ENCODE measurements around the gene FGF18. TPM values are rescaled to one million over a fixed set of nuclear protein-coding genes. Genes with fewer than 3 reads are reported as not detected.
"Not testable (repeated sequence)": the region's sequence is repeated elsewhere in the genome, so short reads cannot be mapped to it uniquely, and the experiment has no call there.

FGF18 gene
- polyA plus RNA-seq, 3 donors: 0.24 to 0.40 (median 0.39) TPM

- DNase-seq (ENCODE audit: low read depth in 3 of 3, low spot score in 2 of 3): not testable (repeated sequence)
These were observed 20.8 kb upstream of the FGF18 start for GRCh38 chr5:171398660-171399059.

GRCh38 chr5:171400169-171400568 lies 19.3 kb upstream of the FGF18 start:
- DNase-seq (ENCODE audit: low read depth in 3 of 3, low spot score in 2 of 3): no peak

GRCh38 chr5:171401167-171401947 lies 18.1 kb upstream of the FGF18 start:
- DNase-seq (ENCODE audit: low read depth in 3 of 3, low spot score in 2 of 3): no peak

- DNase-seq (ENCODE audit: low read depth in 3 of 3, low spot score in 2 of 3): not testable (repeated sequence)
These were observed 16.7 kb upstream of the FGF18 start for GRCh38 chr5:171402751-171403150.

GRCh38 chr5:171405615-171406014 lies 13.8 kb upstream of the FGF18 start:
- DNase-seq (ENCODE audit: low read depth in 3 of 3, low spot score in 2 of 3): no peak

DNA sequence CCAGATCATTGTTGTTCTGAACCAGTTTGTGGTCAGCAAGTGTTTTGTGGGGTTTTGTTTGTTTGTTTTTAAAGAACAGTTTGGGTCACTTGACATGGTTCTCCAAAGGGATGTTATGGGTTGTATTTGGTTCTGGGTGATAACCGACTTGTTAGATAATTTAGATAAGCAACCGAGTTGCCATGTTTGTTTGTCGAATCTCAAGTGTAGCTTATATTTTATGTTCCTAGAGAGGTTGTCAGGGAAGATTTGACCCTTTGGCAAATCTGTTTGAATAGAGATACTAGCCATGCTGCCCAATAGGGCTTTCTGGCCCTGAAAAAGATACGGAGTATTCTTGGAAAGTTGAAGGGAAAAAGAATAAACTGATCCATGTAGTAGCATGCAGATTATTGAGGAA lies 12.2 kb upstream of the FGF18 start:
- no peak for DNase-seq (ENCODE audit: low read depth in 3 of 3, low spot score in 2 of 3)

DNA sequence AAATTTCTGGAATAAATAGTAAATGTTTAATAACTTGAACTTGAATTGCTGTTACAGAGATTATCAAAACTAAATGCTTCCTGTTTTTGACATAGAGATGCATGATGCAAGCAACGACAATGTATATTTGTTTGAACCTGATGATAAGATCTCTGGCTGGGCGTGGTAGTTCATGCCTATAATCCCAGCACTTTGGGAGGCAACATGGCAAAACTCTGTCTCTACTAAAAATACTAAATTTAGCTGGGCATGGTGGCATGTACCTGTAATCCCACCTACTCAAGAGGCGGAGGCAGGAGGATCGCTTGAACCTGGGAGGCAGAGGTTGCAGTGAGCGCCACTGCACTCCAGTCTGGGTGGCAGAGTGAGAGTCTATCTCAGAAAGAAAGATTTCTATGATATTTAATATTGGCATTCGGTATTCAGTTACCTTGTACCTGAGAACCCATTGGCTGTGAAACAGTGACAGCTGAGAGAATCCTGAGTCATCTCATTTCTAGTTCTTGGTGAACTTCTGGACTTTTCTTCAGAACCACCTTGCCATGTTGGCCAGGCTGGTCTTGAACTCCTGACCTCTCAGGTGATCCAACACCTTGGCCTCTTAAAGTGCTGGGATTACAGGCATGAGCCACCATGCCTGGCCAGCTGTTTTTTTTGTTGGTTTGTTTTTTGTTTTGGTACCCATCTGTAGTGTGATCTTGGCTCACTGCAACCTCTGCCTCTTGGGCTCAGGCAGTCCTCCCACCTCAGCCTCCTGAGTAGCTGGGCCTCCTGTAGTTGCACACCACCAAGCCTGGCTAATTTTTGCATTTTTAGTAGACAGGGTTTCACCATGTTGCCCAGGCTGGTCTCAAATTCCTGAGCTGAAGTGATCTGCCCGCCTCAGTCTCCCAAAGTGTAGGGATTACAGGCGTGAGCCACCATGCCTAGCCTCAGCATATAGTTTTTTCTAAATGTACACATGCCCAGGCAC lies 10.0 kb upstream of the FGF18 start:
- no peak for DNase-seq (ENCODE audit: low read depth in 3 of 3, low spot score in 2 of 3)

DNA sequence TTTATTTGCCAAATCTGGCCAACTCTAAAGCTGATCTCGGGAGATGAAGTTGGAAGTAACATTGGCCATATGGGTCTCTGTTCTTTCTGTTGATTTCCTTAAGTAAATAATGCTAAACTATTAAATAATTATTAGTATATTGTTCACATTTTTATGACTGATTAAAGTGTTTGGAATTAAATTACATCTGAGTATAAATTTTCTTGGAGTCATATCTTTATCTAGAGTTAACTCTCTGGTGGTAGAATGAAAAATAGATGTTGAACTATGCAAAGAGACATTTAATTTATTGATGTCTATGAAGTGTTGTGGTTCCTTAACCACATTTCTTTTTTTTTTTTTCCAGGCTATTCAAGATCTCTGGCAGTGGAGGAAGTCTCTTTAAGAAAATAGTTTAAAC lies 9.3 kb upstream of the FGF18 start:
- DNase-seq (ENCODE audit: low read depth in 3 of 3, low spot score in 2 of 3): no peak

GRCh38 chr5:171412186-171412585 lies 7.3 kb upstream of the FGF18 start:
- no peak for DNase-seq (ENCODE audit: low read depth in 3 of 3, low spot score in 2 of 3)

- no peak for DNase-seq (ENCODE audit: low read depth in 3 of 3, low spot score in 2 of 3)
These were observed 6.1 kb upstream of the FGF18 start for GRCh38 chr5:171413153-171413910.

DNA sequence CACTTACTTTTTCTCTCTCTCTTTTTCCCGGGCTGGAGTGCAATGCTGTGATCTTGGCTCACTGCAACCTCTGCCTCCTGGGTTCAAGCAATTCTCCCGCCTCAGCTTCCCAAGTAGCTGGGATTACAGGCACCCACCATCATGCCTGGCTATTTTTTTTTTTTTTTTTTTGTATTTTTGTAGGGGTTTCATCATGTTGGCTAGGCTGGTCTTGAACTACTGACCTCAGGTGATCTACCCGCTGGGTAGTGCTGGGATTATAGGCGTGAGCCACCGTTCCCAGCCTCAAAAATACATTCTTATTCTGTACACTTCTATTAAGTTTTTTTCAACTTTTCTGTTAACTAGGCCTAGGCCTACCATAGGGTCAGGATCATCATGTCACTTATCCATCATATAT lies 5.5 kb upstream of the FGF18 start:
- DNase-seq (ENCODE audit: low read depth in 3 of 3, low spot score in 2 of 3): not testable (repeated sequence)

DNA sequence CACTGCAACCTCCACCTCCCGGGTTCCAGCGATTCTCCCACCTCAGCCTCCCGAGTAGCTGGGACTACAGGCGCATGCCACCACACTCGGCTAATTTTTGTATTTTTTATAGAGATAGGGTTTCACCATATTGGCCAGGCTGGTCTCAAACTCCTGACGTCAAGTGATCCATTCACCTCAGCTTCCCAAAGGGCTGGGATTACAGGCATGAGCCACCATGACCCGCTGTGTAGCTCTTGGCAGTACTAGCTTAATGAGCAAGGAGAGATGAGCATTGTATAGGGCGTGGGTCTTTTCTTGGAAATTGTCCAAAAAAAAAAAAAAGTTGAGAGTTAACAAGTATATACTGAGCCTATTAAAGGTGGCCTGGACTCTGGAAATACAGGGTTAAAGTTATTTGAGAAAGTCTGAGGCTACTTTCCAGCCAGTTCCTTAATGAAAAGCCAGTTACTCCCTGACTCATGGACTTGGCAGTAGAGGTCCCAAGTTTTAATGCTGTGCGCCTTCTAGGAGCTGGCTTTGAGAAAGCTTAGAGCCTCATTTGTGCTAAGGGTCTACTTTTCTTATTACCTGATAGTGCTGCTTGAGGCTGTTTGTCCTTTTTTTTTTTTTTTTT lies 4.2 kb upstream of the FGF18 start:
- DNase-seq (ENCODE audit: low read depth in 3 of 3, low spot score in 2 of 3): no peak

DNA sequence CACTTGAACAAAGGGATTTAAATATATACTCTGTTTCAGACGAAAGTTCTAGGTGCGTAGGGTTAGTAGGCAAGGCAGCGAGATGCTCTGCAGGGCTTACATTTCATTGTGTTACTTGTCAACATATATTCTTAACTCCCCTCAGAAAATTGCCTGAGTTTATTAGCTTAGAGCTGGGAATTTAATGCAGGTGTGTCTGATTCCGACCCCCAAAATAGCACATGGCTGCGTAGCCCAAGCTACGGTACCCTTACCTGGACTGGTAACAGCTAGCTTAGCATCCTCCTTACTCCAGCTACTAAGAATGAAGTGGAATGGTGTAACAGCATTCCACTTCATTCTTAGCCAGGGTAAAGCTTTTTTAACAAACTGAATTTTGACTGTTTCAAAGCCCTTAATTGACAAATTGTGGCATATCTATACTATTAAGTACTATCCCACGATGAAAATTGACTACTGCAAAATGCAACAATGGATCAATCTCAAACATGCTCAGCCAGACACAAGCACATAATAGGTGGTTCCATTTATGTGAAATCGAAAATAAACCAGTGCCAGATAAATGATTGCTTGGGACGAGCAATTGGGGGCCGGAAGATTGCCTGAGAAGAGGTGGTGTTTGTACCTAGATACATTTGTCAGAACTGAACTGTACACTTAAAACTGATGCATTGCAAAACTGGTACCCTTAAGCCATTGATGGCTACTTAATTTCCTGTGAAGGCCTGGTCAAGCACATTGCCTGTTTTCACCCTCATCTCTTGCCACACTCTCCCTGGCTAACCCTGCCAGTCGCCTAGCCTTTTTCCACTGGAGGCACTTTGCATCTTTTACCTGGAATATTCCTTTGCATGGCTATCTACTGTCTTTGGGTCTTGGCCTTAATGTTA lies 3.0 kb upstream of the FGF18 start:
- DNase-seq (ENCODE audit: low read depth in 3 of 3, low spot score in 2 of 3): no peak

DNA sequence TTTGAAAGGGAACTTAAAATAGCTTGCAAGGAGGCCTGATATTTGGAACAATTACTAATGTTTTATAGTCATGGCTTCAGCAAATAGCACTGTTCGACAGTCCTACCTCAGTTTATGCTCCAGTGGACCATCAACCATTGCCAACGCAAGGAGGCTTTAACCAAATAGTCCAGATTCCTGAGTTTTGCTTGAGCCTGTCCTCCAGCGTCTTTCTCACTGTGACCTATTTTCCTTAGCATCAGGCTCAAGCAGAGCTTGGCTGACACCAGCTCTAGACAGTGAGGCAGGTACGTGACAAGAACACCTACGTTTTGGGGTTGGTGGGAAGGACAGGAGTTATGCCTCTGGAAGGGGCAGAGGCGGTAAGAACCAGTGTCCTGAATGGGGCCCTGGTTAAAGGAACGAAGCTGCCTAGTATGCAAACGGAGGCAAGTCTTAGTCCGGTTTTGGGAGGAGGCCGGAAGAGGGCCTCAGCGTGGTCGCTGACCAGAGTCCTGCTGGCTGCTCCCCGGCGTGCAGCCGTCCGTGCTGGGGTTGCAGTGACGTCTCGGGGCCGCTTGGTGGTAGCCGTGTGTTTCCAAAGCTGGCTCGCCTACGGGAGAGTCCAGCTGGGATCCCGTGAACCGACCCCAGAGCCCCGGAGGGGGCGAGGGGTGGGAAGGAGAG lies 998 bp upstream of the FGF18 start:
- peak in 2 of 3 donors; percentile 53 to 79 for DNase-seq (ENCODE audit: low read depth in 3 of 3, low spot score in 2 of 3)

DNA sequence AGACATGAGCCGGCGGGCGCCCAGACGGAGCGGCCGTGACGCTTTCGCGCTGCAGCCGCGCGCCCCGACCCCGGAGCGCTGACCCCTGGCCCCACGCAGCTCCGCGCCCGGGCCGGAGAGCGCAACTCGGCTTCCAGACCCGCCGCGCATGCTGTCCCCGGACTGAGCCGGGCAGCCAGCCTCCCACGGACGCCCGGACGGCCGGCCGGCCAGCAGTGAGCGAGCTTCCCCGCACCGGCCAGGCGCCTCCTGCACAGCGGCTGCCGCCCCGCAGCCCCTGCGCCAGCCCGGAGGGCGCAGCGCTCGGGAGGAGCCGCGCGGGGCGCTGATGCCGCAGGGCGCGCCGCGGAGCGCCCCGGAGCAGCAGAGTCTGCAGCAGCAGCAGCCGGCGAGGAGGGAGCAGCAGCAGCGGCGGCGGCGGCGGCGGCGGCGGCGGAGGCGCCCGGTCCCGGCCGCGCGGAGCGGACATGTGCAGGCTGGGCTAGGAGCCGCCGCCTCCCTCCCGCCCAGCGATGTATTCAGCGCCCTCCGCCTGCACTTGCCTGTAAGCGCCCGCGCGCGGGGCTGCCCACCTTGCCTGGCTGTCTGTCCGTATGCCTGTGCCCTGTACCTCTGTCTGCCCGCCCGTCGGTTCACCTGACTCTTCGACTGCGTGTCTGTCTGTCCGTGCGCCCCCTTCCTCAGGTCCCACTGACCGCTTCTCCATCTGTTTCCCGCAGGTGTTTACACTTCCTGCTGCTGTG lies 412 bp downstream of the FGF18 start:
- DNase-seq (ENCODE audit: low read depth in 3 of 3, low spot score in 2 of 3): no peak

- DNase-seq (ENCODE audit: low read depth in 3 of 3, low spot score in 2 of 3): no peak
These were observed 1.2 kb downstream of the FGF18 start for GRCh38 chr5:171420431-171421241.
